ENCODE data around the gene ACTR2.
A peak's percentile ranks its signal among the peaks of the same experiment; 100 is the strongest.
"Not testable (repeated sequence)": the region's sequence is repeated elsewhere in the genome, so short reads cannot be mapped to it uniquely, and the experiment has no call there.

The ACTR2 gene

DNA sequence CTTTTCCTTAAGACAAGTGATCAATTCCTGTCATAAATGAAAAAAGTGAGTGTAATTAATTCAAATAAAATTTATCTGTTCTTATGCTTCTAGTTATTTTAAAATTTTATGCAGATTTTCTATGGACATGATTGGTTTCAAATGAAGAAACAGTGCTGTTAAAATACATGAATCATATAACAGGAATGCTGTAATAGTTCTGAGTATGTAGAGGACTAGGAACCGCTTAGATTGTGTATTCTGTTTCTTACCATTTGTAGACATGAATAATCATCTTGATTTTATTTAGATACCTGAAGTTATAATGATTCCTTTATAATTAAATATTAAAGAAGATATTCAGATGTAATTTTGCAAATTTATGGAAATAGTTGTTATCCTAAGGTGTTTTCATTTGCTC, 3.5 kb downstream of the ACTR2 start:
- DNase-seq, result no peak

DNA sequence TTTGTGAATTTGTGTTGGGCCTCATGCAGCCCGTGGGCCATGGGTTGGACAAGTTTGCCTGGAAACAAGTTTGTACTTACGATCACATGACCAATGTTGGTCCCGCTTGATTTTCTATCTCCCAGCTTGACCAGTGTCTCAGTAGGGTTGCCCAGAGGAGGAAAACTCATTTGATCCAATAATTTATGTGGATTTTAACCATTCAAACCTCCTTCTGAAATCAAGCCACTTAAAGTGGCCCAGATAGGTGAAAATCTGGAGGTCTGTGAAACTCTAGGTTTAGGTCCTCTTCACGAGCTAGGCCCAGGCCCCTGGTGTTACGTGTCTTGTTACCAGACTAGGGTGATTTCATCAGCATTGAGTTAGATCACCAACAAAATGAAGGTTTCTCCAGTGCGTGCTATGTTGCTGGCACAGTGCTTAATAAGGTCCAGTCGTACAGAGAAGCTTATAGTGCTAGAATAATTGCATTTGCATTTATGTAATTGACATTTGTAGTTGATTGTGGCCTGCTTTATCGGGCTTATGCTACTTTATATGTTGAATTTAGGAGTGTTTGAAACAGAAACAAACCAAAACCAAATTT, 4.4 kb downstream of the ACTR2 start:
- DNase-seq, result no peak

DNA sequence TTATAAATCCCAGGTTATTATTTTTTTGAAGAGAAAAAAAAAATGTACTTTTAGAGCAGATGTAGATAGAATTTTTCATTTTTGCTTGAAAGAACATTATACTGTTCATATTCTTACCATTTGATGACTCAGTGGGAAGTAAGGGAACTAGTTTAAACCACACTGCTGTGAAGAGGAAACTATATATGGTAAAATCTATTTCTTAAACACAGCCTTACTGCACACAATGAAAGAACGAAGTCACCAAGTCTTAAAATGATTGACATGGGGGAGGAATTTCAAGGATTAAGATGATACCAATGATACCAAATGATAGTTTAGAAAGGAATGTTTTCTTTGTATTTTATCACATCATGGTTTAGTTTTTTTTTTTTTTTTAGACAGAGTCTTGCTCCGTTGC, 5.0 kb downstream of the ACTR2 start:
- DNase-seq, result no peak

DNA sequence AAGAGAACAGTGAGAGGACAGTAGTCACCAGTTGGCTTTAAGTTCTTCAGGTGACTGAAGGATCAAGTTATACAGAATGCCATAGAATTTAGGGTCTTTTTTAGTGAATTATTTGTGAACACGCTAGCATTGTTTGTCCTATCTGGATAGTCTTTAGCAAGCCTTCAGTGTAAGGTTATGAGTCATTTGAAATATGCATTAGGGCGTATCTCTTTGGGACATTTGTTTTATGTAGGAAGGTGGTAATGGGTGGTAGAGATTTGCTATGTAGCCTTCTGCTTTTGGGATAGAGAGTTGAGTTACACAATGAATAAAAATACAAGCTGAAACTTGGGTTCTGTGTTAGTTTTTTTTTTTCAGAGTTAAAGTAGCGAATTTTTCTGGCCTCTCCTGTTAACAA, 13.0 kb downstream of the ACTR2 start:
- no peak for DNase-seq

DNA sequence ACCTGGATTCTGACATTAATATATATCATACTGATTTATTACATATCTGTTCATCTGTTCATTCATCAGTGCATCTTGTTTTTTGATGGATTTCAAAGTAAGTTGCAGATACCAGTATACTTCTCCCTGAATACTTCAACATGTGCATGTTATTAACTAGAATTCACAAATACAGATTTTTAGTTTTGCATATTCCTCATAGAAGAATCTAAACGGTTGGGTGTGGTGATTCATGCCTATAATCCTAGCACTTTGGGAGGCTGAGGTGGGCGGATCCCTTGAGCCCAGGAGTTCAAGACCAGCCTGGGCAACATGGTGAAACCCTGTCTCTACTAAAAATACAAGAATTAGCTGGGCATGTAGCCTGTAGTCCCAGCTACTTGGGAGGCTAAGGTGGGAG, 16.8 kb downstream of the ACTR2 start:
- not testable (repeated sequence) for DNase-seq

DNA sequence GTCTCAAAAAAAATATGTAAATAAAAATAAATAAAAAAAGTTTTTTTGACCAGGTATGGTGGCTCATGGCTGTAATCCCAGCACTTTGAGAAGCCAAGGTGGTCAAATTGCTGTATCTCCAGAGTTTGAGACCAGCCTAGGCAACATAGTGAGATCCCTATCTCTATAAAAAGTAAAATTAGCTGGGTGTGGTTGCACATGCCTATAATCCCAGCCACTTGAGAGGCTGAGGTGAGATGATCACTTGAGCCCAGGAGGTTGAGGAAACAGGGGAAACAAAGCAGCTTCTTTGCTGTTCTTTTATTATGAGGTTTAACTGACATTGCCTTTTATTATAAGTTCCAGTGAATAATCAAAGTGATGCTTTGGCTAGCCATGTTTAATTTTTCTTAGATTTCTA, 25.0 kb downstream of the ACTR2 start:
- no peak for DNase-seq

DNA sequence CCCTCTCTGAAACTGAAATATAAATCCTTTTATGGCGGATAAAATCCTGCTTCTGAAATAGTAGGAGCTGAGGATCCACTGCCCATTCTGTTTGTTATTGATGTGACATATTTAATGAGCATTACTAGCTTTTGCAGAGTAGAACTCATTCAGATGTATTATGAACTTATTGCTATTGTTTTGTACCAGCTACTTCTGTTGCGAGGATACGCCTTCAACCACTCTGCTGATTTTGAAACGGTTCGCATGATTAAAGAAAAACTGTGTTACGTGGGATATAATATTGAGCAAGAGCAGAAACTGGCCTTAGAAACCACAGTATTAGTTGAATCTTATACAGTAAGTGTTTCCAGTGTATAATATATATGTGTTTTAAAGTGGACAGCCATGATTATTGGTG, 27.7 kb downstream of the ACTR2 start:
- no peak for DNase-seq

DNA sequence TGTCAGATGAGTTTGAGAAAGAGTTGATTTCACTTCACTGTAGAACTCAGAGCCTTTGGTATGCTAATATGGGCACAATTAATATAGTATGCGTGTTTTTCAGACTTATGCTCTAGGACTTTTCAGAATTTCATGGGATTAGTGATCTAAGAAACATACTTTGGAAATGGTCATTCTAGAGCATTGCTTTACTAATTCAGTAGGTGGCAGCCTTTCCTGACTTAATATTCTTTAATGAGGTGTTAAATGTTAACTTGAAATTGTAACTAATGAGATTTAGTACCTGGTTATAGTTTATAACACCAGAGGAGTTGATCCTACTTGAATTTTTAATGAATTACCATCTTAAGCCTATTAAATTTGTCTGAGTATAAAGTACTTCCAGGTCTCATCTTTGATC, 28.4 kb downstream of the ACTR2 start:
- DNase-seq, result no peak

DNA sequence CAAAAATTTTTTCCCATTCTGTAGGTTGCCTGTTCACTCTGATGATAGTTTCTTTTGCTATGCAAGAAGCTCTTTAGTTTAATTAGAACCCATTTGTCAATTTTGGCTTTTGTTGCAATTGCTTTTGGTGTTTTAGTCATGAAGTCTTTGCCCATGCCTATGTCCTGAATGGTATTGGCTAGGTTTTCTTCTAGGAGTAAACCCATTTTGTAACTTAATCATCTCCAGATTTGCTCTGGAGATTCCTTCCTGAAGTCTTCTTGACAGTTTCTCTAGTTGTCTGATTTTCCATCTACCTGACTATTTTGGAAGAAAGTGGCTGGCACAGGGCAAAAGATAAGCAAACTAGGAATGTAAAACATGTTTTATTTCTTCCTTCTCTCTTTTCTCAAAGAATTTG, 30.2 kb downstream of the ACTR2 start:
- not testable (repeated sequence) for DNase-seq

DNA sequence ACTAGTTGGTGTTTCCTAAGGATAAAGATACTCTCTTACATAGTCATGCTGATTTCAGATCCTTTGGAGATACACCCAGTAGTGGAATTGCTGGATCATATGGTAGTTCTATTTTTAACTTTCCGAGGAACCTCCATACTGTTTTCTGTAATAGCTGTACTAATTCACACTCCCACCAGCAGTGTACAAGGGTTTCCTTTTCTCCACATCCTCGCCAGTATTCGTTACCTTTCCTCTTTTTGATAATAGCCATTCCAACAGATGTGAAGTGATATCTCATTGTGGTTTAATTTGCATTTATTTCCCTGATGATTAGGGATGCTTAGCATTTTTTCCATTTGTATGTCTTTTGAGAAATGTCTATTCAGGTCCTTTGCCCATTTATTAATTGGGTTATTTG, 34.0 kb downstream of the ACTR2 start:
- DNase-seq, result no peak

DNA sequence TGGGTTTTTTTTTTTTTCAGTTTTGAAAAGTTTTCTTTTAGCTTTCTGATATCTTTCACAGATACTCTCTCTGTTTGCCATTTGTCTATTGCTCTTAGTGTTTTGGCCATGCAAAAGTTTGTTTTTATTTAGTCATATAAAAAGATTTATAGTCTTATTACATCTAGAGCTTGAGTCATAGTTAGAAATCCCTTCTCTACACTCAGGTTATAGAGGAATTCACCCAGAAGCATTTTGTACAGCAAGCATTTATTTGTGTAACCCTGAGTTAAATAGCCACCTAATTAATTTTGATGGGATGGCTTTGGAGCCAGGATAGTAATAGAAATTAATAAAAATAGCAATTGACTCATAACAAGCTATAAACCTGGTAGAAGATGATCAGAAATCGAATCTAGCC, 35.6 kb downstream of the ACTR2 start:
- DNase-seq, result no peak

DNA sequence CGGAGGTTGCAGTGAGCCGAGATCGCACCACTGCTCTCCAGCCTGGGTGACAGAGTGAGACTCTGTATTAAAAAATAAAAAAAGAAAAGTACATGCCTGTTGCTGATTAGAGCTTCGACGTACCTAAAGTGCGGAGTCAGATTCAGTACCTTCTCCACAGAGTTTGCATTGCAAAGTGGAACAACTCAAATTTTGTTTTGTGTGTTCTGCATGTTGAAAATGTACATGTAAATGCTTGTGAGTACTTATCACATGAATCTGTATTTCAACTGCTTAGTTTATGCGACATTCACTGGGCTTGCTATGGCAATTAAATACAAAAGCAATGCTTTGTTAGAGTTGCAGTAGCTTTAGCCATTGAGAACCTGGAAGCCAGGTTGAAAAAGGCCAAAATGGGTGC, 36.4 kb downstream of the ACTR2 start:
- no peak for DNase-seq

DNA sequence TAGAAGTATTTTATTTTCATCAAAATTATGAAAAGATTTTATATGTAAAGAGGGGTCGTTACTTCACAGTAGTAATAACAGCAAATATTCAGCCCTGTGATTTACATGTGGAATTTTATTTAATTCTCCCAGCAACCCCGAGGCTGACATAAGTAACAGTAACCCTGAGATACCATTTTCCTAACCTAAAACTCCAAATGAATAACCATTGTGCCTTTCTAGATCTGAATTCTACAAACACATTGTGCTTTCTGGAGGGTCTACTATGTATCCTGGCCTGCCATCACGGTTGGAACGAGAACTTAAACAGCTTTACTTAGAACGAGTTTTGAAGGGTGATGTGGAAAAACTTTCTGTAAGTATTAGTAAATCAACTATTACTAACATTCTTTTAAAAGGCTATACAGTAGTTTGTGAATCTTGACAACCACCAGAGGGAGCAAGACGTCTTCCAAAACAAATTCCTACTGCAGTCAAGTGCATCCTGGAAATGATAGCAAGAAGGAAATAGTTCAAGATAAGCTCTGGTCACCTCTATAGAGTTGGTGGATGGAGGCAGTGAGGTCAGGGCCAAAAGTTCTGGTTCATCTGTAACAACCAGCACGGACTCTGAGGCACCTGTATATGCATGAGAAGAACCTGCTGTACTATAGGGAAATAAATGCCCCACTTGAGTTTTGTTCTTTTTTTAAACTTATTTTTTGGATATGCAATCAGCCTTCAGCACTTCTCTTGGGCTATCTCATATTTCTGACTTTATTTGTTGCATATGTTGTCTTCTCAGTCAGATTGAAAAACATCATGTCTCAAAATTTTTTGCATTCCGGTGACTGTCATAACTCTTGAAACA, 37.4 kb downstream of the ACTR2 start:
- DNase-seq, result peak; percentile 81

DNA sequence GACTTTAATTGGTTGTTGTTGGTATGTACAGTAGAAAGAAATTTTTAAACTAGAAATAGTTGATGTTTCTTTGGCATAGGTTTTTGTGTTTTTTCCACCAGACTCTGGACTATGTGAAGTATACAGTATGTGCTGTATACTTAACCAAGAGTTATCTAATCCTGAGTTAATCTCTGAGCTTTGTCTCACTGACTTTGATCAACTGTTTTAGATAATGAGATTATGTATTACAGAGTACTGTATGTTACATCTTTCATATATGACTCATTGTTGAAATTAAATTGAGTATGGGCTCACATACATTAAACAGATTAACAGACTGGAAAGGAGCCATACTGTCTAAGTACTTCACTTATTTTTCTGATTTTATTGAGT, 38.0 kb downstream of the ACTR2 start:
- no peak for DNase-seq

DNA sequence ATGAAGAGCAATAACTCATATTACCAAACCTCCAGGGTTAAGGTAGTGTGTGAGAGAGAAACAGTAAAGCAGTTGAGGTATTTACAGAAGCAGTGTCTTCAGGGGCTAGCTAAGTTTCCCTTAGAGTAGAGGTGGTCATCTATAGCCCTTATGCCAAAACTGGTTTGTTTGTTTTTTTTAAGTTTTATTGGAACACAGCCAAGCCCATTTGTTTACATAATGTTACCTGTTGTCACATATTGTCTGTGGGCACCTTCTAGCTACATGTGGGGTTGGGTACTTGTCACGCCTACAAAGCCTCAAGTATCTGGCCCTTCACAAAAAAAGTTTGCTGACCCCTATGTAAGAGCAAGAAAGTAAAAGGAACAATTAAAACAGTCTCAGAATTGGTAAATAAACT, 39.4 kb downstream of the ACTR2 start:
- DNase-seq, result no peak

DNA sequence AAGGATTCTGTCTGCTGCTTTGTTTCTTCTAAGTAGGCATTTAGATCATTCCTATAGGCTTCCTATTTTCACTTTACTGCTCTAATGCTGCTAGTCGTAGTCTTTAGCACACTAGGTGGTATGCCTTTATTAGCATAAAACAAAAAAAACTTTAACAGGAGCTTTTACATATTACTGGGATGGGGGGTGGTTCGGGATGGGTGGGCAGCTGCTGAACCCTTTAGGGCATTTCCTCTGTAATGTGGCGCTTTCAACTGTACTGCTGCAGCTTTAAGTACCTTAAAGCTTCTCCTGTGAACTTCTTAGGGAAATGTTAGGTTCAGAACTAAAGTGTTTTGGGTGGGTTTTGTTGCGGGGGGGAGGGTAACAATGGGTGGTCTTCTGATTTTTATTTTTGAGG, 41.3 kb downstream of the ACTR2 start:
- DNase-seq, result no peak

DNA sequence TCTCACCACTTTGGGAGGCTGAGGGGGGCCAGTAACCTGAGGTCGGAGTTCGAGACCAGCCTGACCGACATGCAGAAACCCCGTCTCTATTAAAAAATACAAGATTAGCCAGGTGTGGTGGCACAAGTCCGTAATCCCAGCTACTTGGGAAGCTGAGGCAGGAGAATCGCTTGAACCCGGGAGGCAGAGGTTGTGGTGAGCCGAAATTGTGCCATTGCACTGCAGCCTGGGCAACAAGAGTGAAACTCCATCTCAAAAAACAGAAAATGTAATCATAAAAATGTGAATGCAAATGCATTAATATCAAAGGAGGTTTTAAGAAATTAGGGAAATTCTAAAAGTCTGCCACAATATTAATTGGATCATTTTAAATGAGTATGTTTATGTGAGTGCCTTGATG, 45.7 kb downstream of the ACTR2 start:
- no peak for DNase-seq

DNA sequence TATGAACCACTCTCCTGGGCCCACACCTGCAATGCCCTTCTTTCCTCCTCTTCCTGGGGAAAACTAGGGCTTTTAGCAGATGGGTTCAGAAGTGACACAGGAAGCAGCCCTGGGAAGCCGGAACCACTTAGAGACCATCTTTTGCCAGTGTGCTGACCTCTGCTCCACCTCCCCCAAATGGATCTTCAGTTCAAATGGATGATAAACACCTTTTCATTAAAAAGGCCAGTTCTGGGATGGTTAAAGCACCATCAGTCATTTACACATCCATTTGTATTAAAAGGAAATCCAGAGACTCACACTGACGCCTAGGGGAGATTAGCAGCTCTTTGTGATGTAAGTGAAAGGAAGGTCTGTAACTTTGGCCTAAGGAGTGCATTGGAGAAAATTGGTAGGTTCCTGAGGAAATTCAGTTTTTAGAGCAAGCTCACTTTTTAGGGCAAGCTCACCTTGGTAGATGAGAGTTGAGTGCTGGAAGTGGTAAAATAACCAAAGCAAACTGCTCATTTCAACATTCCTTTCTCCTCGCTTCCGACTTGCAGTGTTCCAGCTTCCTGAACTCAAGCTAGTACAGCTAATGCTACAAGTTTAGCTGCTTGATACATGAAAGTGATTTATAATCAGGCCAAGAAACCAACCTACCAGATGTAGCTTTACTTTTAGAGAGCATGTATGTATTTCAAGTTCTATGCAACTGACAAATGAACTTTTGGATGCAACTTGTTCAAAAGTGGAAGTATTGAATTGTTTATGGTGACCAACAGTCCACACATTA, 47.7 kb downstream of the ACTR2 start:
- DNase-seq, result no peak

DNA sequence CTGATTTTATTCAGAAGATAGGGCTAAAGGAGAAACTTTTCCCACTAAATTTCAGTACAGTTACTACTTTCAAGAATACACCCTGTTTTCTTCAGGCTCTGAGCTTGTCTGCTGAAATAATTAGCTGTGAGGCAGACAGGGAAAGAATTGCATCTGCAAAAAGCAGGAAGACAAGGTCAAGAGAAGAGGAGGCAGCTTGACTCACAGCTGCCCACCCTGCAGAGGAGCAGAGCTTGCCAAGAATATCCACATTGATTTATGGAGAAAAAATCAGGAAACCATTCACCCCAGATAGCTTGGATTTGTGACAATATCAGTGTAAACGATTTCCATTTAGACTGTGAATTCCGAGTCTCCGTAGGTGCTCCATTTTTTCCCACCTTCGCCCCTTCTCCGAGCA, 49.0 kb downstream of the ACTR2 start:
- DNase-seq, result no peak

DNA sequence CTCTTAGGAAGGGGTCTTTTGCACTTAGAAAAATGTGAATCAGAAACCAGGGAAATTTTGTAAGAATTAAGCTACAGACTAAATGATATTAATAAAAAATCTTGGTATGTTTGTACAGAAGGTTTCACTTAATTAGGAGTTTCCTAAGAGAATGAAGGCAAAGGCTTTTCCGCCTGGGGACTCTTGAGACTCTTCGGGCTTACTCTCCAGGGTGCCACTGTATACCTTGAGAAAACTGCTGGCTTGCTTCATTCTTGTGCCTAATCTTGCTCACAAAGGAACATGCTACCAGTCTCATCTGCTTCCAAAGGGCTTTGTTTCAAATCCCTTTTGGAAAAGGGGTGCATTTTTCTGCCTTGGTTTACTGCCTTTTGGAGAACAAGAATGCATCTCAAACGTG, 49.5 kb downstream of the ACTR2 start:
- DNase-seq, result no peak

DNA sequence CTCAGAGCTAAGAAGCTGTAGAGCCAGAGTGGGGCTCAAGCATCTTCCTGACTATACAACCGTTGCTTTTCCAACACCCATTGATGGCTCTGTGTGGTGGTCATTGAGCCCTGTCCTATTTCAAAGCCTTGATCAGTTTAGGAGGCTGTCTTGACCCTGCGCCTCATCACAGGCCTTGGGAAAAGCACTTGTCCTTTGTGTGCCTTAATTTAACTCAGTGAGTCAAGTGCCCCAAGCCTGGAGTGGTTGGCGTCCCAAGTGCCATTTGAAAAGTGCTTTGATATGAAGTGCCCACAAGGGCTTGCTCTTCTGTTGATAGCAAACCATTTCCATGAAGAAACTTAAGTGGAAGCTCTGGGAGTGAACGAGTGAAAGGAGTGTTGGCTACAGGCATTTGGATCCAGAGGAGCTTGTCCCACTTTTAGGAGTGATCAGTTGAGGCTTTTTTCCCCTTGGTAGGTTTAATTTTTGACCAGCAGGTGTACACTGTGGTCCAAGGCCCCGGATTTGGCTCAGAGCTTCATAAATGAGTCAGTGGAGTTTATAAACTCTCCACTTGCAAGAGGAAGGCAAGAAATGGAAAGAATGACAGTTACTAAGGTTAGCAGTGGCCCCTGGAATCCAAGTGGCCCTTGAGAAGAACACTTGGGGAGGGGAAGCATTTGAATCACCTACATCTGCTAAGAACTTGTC, 50.3 kb downstream of the ACTR2 start:
- DNase-seq, result peak; percentile 82

DNA sequence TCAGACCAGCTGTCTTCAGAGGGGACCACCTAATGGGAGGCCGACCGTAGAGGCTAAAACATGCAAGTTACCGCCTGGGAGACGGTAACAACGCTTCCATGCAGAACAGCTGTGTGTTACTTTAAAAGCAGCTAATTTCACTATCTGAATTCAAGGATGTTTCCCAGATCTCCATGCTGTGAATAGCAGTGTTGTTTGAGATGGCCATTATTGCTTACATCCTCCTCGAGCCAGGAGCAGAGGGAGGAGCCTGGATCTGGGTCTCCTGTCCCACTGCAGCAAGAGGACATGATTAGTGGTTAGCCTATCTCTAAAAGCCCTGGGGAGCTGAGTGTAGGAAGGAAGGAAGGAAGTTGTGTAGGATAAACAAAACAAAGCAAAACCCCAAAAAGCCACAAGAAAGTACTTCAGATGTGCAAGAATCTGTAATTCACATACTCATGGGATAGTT, 50.9 kb downstream of the ACTR2 start:
- DNase-seq, result no peak

DNA sequence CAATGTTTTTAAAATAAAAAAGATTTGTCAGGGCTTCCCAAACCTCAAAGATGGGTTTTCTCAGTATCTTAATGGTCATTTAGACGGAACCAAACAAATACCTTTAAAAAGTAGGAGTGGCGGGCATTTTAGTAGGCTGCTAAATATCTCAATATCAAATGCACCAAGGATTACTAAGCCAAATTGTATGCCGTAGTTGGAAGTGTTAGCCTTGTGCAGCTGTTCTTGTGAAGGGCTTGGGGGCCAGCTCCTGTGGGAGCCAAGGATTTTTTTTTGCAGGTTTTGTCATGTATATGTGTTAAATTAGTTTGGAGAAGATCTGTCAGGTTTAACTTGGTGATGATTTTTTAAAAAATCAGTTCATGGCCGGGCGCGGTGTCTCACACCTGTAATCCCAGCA, 52.1 kb downstream of the ACTR2 start:
- no peak for DNase-seq

Measured in NCI-H510A treated with DMSO at 0.1 percent for 48 hours (cell line).